Measurements from ENCODE around the gene BRD3. TPM values are rescaled to one million over a fixed set of nuclear protein-coding genes. Genes with fewer than 3 reads are reported as not detected.

Gene BRD3
- polyA plus RNA-seq, 3 donors, result 46.5 to 50.4 (median 49.0) TPM

- no peak for DNase-seq
Measured at GRCh38 chr9:134057307-134057657, 10.5 kb downstream of the BRD3 start.

DNA sequence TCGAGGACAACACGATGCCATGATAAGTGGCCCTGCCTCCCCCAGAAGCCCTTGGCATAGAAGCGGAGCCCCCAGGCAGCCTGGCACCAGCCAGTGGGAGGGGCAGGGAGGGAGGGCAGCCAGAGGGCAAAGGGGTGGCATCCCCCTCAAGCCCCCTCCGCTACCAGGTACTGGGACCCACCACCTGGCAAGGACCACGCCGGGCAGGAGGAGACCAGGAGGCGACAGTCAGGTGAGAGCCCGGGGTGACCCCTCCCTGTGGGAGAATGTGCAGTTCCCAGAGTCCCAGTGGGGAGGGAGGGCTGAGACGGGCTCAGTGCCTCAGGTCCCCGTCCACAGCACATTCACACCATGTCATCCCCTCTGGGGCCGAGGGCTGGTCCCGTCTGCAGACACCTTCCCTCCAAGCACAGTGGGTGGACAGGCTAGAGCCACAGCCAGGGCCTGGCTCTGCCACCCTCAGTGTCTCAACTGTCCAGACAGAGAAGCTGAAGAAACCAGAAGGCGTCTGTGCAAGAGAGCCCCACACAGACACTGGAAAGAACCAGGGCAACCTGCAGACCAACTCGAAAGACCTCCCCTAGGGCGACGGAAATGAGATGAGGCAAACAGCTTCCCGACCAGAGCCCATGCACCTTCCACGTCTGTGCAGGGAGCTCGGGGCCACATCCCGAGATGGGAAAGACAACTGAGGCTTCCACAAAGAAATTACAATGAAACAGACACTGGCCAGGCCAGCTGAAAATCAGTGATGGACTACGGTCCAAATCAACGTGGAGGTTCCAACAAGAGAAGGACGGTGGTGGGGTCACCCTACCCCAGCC is 11.1 kb downstream of the BRD3 start:
- DNase-seq, result no peak

GRCh38 chr9:134055981-134056461 is 11.8 kb downstream of the BRD3 start:
- no peak for DNase-seq

DNA sequence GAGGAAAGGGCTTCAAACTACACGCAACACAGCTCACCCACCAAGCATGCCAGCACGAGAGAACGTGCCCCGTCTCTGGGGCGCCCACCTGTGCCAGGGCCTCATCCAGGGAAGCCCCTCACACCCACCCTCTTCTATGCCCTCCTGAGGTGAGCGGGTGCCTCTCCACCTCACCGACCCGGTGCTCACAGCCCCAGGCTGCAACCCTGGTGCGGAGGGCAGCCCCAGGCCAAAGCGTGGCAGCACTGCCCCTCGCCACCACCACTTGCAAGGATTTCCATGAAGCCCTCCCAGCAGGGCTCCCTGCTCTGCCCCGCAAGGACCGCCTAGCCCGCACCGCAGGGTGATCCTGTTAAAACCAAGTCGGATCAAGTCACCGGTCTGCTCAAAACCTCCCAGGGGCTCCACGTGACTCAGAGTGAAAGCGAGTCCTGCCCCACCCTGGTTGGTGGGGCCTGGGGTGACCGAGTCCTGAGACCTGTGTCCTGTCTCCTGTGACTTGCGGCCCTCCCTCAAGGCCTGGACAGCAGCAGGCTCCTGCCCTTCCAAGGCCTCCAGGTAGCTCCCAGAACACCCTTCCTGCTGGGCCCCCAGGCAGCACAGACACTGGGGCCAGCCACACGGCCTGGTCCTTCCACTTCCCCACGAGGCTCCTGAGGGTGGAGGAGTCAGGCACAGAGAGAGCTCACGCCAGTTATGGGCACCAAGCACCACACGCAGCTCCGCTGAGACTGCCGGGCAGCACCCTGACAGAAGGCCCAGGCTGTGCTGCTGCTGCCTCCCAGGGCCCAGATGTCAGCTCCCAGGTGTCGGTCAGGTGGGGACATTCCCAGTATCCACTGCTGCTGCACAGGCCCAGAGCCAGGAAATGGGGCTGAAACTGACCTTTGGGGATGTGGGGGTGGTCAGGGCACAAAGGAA is 12.7 kb downstream of the BRD3 start:
- no peak for DNase-seq

DNA sequence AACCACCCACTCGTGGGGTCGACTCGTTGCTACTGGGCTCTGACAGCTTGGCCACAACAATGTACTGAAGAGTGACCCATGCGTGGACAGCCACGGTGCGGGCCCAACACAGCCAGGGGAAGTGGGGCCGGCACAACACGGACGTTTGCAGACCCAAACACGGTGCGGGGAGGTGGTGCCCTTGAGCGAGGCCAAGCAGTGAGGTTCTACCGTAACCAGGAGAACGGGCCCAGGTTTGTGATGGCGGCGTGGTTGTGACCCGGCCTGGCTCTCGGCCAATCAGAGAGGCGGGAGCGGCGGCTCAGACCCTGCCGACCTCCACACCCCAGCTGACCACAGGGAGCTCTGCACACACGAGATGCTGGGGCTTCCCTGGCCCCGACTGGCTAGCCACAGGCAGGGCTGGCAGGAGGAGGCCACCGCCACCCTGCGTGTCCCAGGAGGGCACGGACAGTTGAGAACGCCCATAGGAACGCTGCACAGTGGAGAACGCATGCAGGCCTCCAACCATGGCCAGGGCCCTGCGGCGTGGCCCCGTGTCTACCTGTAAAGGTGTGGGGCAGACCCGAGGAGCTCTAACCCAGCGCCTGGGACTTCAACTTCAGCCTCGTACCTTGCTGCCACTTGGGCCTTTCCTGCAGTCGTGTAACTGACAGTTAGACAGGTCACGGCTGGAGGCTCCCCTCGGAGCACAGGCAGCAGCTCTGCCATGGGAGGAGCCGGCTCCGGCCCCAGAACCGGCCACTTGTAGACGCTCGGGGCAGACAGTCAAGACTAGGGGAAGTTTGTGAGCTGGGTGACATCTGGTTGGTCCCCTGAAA is 13.7 kb downstream of the BRD3 start:
- DNase-seq, result no peak

GRCh38 chr9:134053401-134053871 is 14.4 kb downstream of the BRD3 start:
- DNase-seq, result no peak

GRCh38 chr9:134052941-134053340 is 14.9 kb downstream of the BRD3 start:
- no peak for DNase-seq

GRCh38 chr9:134052491-134052890 is 15.3 kb downstream of the BRD3 start:
- no peak for DNase-seq

DNA sequence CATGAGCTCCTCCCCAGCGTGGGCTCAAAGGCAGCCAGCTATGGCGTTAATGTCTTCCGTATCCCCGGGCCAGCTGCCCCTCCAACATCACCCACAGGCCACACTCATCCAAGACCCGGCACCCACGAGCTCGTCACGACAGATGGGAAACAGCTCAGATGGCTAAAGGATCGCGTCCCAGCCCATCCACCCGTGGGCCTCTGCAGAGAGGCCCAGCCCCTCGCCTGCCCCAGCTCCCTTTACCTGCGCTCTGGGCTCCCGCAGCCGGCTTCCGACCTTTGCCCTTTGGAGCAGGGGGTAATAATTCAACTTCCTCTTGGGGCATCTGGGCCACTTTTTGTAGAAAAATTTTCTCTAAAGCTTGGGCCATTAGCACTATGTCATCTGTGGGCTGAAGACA is 16.5 kb downstream of the BRD3 start:
- DNase-seq, result no peak

DNA sequence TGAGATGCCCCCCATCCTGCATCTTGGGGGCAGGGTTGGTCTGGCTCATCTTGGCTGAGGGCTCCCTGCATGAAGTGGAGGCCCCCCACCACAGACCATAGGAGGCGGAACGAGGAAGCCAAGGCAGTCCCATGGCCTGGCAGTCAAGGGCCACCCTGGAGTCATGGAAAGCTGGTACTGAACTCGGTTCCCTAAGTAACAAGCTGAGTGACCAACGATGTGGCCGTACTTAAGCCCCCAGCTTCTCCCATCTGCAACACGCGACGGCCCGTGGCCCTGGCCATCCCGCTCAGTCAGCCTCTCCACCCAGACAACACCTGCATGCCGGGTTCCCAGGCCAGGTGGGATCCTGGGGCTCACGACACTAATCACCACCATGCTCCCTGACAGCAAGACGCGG is 17.1 kb downstream of the BRD3 start:
- DNase-seq, result no peak

DNA sequence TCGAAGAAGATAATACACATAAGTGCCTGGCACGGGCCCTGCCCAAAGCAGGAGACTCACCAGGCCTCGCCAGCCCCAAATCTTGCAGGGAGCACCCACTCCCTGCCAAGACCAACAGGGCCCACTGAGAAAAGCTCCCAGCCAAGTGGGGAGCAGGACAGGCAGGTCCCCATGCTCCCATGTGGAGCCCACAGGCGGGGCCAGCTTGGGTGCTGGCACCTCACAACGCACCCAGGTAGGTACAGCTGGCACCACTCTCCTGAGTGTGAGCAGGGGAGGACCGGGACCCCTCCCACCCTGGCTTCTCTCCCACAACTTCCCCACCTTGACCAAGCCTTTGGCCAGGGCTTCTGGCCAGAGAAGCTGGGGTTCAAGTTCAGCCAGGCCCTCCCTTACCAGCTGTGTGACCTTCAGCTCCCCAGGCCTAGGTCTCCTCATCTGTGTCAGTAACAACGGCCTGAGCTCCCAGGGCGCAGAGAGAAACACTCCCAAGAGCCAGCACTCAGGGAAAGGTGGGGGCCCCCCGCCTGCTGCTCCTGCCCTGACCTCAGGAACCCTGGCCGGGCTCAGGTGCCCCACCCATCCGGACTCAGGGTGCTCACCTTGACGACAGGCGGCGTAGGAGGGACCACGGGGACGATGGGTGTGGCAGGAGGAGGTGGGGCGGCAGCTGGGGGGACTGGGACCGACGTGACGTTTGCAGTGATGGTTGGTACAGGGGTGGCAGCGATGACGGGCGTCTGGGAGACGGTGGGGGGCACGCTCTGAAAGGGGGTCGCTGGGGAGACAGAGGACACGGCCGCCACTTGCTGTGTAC is 17.8 kb downstream of the BRD3 start:
- DNase-seq, result no peak

DNA sequence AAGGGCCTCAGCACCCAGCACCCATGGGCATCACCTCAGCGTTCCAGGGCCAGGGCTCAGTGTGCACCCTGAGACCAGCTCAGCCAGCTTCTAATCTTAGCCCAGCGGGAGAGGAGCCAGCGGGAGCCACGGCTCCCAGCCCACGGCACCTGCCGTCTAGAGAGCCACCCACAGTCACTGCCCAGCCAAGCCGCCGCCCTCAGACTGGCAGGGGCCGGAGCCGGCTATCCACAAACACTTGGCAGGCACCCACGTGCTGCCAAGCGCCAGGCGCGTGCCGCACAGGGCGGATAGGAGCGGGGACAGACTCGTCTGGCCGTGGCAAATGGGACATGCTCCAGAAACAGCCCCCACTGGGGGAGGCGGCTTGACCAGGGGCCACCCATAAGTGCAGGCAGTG is 18.6 kb downstream of the BRD3 start:
- no peak for DNase-seq

DNA sequence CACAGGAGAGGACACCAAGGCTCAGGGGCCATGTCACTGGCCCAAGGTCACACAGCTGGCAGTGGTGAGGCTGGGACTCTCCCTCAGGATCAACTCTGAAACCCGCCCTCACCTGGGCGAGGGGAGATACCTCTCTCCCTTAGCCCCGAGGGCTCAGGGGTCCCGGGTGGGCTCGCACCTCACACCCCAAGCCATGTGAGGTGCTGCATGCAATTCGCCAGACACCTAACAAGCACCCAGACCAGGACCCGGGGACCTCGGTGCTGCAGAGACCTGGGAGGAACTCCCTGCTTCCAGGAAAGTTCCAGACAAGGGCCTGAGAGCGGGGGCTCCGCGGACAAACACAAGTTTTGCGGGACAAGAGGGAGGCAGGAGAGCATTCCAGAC is 19.3 kb downstream of the BRD3 start:
- no peak for DNase-seq

DNA sequence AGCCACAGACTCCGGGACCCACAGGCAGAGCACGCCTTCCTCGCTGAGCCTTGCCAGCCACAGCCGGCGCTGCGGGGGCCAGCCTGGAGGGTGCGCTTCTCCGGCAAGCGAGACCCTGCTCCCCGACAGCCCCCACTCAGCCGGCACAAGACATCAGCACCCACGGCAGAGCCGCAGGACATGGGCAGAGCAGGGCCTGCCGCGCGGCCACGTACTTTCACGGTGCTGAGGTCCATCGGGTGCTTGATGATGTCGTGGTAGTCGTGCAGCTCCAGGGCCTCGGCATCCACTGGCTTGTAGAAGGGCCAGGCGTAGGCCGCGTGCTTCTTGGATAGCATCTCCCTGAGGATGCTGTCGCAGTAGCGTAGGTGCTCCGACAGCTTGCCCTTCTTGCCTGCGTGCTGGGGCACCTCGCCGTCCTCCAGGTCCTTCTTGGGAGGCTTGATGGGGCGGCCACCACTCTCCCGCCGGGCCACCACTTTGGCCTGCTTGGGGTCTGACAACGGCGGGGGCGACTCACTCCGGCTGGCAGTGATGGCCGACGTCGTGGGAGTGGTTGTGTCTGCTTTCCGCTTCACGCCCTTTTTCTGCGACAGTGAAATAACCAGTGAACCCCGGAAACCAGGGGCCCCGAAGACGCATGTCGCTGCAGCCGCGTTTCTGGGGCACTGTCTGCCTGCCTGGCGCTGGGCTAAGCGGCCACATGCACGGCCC is 19.8 kb downstream of the BRD3 start:
- DNase-seq, result no peak

DNA sequence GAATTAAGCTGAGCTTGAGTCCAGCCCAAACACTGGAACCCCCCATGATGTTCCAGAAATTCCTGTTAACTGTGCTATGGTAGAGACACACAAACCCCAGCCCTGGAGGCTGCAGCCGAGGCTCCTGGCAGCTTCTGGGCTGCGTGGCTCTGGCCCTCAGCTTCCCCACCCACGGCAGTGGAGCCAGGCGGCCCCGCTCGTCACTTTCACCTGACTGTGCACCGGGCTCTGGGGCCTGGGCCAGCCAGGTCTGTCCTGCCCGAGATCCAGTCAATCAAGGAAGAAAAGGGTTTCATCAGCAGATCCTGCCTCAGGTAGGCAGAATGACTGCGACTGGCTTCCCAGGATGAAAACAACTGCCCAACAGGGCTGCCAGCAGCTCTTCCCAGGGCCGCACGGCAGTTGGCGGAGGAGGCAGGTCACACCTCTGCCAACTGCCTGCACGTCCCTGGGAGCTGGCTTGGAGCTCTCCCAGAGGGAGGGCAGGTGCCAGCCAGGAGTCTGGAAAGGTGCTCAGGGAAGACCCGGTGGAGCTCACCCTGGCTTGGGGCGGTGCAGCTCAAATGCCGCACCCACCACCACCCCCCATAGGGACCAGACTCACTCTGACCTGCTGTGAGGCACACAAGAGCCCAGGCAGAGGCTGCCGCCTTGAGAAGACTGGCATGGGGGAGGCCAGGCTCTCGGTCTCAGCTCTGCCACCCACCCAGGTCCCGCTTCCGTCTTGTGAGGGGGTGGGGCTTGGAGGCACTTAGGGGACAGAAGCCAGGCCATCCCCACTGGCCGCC is 20.7 kb downstream of the BRD3 start:
- DNase-seq, result no peak

- DNase-seq, result no peak
Measured at GRCh38 chr9:134045841-134046544, 21.8 kb downstream of the BRD3 start.

DNA sequence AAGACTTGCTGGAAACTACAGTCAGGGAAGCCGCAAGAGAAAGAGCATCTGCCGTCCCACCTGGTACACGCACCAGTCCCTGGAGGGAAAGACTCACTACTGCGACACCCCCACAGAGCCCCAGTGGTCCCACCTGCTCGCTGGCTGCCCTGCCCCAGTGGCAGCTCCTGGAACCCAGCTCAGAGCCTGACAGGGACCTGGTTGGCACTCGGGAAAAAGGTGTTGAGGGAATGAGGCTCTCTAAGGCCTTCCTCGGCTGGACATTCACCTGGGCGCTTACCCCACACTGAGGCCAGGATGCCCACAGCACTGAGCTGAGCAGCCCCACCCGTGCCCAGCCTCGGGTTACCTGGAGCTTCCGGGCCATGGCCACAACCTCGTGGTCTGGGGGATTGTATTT is 22.9 kb downstream of the BRD3 start:
- DNase-seq, result no peak

DNA sequence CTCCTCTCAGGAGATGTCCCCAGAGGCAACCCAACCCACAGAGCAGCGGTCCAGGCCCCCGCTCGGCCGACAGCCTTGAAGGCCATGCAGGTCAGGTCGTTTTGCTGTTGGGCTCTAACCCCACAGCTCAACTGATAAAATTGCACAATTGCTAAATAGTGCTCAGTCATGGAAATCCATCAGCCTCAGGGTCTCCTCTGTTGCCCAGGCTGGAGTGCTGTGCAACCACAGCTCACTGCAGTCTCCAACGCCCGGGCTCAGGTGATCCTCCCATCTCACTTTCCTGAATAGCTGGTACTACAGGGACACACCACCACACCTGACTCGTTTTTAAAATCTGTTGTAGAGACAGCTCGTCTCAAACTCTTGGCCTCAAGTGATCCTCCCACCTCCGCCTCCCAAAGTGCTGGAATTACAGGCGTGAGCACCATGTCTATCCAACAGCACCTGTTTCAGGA is 24.3 kb downstream of the BRD3 start:
- DNase-seq, result no peak

DNA sequence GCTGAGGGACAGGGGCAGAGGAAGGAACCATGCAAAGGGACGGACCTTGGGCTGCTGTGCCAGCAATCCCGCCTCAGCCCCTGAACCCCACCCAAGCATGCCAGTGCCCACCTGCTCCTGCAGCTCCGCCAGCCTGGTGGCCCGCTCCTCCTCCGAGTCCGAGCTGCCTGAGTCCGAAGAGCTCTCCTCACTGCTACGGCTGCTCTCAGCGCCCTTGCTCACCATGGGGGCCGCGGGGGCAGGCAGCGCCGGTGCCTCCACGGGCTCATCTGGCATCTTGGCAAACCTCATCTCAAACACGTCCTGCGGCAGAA is 26.2 kb downstream of the BRD3 start:
- no peak for DNase-seq

Measured in renal pelvis (tissue), 4 donors.